ENCODE data around the gene SCTR. TPM values are rescaled to one million over a fixed set of nuclear protein-coding genes. Genes with fewer than 3 reads are reported as not detected.

Gene SCTR
- total and polyA plus RNA-seq, 2 of the 13 experiments (the other 11 are each of a cell fraction or from before 2014, with no cell fraction given): not detected

GRCh38 chr2:119431155-119431975 is 92.9 kb downstream of the SCTR start, which contains the start of gene TMEM37 (continued):
- TF ChIP-seq ZNF317 (CRISPR knock-in tag; IDR thresholded peaks at IDR 0.05): peak; percentile 84
- peak; percentile 31; the same call in 1 of the 2 replicates for TF ChIP-seq TGIF2 (CRISPR knock-in tag; IDR thresholded peaks at IDR 0.05)
- TF ChIP-seq ZNF337 (CRISPR knock-in tag; IDR thresholded peaks at IDR 0.05; ENCODE audit: borderline replicate concordance, low read depth): peak; percentile 47; the same call in 1 of the 2 replicates
- TF ChIP-seq, protein P1, sequence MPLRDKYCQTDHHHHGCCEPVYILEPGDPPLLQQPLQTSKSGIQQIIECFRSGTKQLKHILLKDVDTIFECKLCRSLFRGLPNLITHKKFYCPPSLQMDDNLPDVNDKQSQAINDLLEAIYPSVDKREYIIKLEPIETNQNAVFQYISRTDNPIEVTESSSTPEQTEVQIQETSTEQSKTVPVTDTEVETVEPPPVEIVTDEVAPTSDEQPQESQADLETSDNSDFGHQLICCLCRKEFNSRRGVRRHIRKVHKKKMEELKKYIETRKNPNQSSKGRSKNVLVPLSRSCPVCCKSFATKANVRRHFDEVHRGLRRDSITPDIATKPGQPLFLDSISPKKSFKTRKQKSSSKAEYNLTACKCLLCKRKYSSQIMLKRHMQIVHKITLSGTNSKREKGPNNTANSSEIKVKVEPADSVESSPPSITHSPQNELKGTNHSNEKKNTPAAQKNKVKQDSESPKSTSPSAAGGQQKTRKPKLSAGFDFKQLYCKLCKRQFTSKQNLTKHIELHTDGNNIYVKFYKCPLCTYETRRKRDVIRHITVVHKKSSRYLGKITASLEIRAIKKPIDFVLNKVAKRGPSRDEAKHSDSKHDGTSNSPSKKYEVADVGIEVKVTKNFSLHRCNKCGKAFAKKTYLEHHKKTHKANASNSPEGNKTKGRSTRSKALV (CRISPR knock-in tag; IDR thresholded peaks at IDR 0.05): peak; percentile 62
- TF ChIP-seq MYPOP (CRISPR knock-in tag; IDR thresholded peaks at IDR 0.05): no peak; the same call in 1 of the 2 replicates
- TF ChIP-seq ZNF567 (CRISPR knock-in tag; IDR thresholded peaks at IDR 0.05; ENCODE audit: borderline replicate concordance): no peak; the same call in 1 of the 2 replicates
- TF ChIP-seq, protein P2, sequence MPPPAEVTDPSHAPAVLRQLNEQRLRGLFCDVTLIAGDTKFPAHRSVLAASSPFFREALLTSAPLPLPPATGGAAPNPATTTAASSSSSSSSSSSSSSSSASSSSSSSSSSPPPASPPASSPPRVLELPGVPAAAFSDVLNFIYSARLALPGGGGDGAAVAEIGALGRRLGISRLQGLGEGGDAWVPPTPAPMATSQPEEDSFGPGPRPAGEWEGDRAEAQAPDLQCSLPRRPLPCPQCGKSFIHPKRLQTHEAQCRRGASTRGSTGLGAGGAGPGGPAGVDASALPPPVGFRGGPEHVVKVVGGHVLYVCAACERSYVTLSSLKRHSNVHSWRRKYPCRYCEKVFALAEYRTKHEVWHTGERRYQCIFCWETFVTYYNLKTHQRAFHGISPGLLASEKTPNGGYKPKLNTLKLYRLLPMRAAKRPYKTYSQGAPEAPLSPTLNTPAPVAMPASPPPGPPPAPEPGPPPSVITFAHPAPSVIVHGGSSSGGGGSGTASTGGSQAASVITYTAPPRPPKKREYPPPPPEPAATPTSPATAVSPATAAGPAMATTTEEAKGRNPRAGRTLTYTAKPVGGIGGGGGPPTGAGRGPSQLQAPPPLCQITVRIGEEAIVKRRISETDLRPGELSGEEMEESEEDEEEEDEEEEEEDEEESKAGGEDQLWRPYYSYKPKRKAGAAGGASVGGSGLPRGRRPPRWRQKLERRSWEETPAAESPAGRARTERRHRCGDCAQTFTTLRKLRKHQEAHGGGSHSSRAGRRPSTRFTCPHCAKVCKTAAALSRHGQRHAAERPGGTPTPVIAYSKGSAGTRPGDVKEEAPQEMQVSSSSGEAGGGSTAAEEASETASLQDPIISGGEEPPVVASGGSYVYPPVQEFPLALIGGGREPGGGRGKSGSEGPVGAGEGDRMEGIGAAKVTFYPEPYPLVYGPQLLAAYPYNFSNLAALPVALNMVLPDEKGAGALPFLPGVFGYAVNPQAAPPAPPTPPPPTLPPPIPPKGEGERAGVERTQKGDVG (CRISPR knock-in tag; IDR thresholded peaks at IDR 0.05; ENCODE audit: borderline replicate concordance): no peak
- no peak for TF ChIP-seq EHMT2 (IDR thresholded peaks at IDR 0.05; ENCODE audit: borderline replicate concordance, low read depth, low read length)
- peak; percentile 97 for TF ChIP-seq ZNF782 (CRISPR knock-in tag; IDR thresholded peaks at IDR 0.05; ENCODE audit: borderline replicate concordance)
- peak; percentile 82; the same call in 1 of the 2 replicates for TF ChIP-seq SIN3A (IDR thresholded peaks at IDR 0.05; ENCODE audit: borderline replicate concordance, low read depth, low read length)
- TF ChIP-seq GLI4 (CRISPR knock-in tag; IDR thresholded peaks at IDR 0.05; ENCODE audit: borderline replicate concordance): peak; percentile 71; the same call in 1 of the 2 replicates
- TF ChIP-seq, protein P3, sequence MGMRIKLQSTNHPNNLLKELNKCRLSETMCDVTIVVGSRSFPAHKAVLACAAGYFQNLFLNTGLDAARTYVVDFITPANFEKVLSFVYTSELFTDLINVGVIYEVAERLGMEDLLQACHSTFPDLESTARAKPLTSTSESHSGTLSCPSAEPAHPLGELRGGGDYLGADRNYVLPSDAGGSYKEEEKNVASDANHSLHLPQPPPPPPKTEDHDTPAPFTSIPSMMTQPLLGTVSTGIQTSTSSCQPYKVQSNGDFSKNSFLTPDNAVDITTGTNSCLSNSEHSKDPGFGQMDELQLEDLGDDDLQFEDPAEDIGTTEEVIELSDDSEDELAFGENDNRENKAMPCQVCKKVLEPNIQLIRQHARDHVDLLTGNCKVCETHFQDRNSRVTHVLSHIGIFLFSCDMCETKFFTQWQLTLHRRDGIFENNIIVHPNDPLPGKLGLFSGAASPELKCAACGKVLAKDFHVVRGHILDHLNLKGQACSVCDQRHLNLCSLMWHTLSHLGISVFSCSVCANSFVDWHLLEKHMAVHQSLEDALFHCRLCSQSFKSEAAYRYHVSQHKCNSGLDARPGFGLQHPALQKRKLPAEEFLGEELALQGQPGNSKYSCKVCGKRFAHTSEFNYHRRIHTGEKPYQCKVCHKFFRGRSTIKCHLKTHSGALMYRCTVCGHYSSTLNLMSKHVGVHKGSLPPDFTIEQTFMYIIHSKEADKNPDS (CRISPR knock-in tag; IDR thresholded peaks at IDR 0.05): peak; percentile 91
